HepG2 (cell line): ENCODE measurements around the gene ASB3. TPM values are rescaled to one million over a fixed set of nuclear protein-coding genes. Genes with fewer than 3 reads are reported as not detected.

ENCODE experiments used
- ATAC-seq: fragments of 200-7000 bp; cut with Tn5 transposase; 3 replicates; pipeline ENCODE4 v1.9.1; 2020; ENCODE audit warnings: mild to moderate bottlenecking, moderate library complexity
- BruUV-seq: library from RNA; stranded (reverse); fragments of 400-500 nt; replicated peaks from 2 replicates; lab custom pipeline; 2021; lab: Mats Ljungman, UMichigan
- CTCF ChIA-PET: fragments of 300-600 bp; formaldehyde crosslinking; extraction: SDS; loops from one replicate; lab custom pipeline; 2021; ENCODE audit warnings: low total read pairs, inconsistent platforms, low intra/inter-chr PET ratio; lab: Yijun Ruan, JAX
- POLR2A ChIA-PET: fragments of 350-600 bp; sonication (Branson Sonifier 250); formaldehyde crosslinking; loops from one replicate; lab custom pipeline; 2020; ENCODE audit warnings: antibody characterized with exemption, inconsistent platforms; lab: Yijun Ruan, JAX
- DNase-seq: peaks from one replicate; pipeline ENCODE4 v3.0.0-alpha.2; 2015; ENCODE audit warnings: low spot score
- FAIRE-seq: peaks from 3 replicates; lab custom pipeline; 2011; peaks lifted over from hg19 to GRCh38; lab: Jason Lieb, UNC
- H2AFZ ChIP-seq: one replicate; pipeline ENCODE4 v1.6.1; 2011; ENCODE audit warnings: low read length, inconsistent platforms
- H3K27ac ChIP-seq: fragments of 300-600 bp; 3 replicates; pipeline ENCODE4 v1.8.0; 2011; ENCODE audit warnings: mixed run types, mild to moderate bottlenecking, mixed read lengths, low read length, inconsistent platforms; ENCODE audit not compliant: insufficient read depth; ENCODE audit errors: extremely low read length
- H3K27me3 ChIP-seq, 2 experiments: fragments of 200-600 bp in 1 of 2; 2 replicates in 1 of 2; 3 replicates in 1 of 2; pipeline versions ENCODE4 v1.6.0 to v1.8.0; 2011; ENCODE audit warnings: low read length in 2 of 2, mild to moderate bottlenecking in 2 of 2, moderate library complexity in 2 of 2, inconsistent platforms in 1 of 2; ENCODE audit not compliant: insufficient read depth in 2 of 2, control insufficient read depth in 1 of 2
- H3K36me3 ChIP-seq, 2 experiments: fragments of 200-600 bp in 1 of 2; replicated peaks in 1 of 2; 2 replicates in 1 of 2; 3 replicates in 1 of 2; pipeline versions ENCODE4 v1.5.1 to v1.8.0; 2011; ENCODE audit warnings: low read length in 2 of 2, inconsistent platforms in 1 of 2; ENCODE audit not compliant: insufficient read depth in 2 of 2, control insufficient read depth in 1 of 2
- H3K4me1 ChIP-seq: 2 replicates; pipeline ENCODE4 v1.5.1; 2012; ENCODE audit warnings: low read length, inconsistent platforms; ENCODE audit not compliant: insufficient read depth
- H3K4me2 ChIP-seq: 2 replicates; pipeline ENCODE4 v1.6.0; 2011; ENCODE audit warnings: low read depth, low read length, inconsistent platforms
- H3K4me3 ChIP-seq, 3 experiments: fragments of 200-600 bp in 1 of 3; sonication (generic), shearing (Covaris generic) in 1 of 3; replicated peaks in 1 of 3; 2 replicates each; pipeline ENCODE4 v1.5.1; 2011 to 2016; ENCODE audit warnings: low read length in 3 of 3, inconsistent platforms in 2 of 3, low read depth in 2 of 3, mild to moderate bottlenecking in 2 of 3, control low read depth in 1 of 3, mixed read lengths in 1 of 3; ENCODE audit not compliant: insufficient read depth in 1 of 3
- H3K79me2 ChIP-seq: one replicate; pipeline ENCODE4 v1.6.1; 2011; ENCODE audit warnings: low read length, inconsistent platforms; ENCODE audit not compliant: insufficient read depth
- H3K9ac ChIP-seq: 2 replicates; pipeline ENCODE4 v1.6.0; 2011; ENCODE audit warnings: mild to moderate bottlenecking, low read depth, low read length, inconsistent platforms; ENCODE audit not compliant: insufficient read depth
- H3K9me3 ChIP-seq: 2 replicates; pipeline ENCODE4 v1.5.1; 2012; ENCODE audit warnings: mild to moderate bottlenecking, low read length
- H4K20me1 ChIP-seq: 2 replicates; pipeline ENCODE4 v1.6.0; 2011; ENCODE audit warnings: inconsistent platforms, mild to moderate bottlenecking, low read length, moderate library complexity; ENCODE audit not compliant: insufficient read depth
- BHLHE40 ChIP-seq: IDR thresholded peaks from 2 replicates; pipeline ENCODE4 v1.6.1; 2011; ENCODE audit warnings: low read length, improper control_type of control experiment
- CSRNP1 ChIP-seq: sonication (generic); formaldehyde crosslinking; IDR thresholded peaks from 2 replicates; pipeline ENCODE4 v1.8.1; 2023; ENCODE audit warnings: mild to moderate bottlenecking, missing genetic modification reagents
- FOXO1 ChIP-seq: sonication (generic); formaldehyde crosslinking; IDR thresholded peaks from 2 replicates; pipeline ENCODE4 v1.4.0; 2020; ENCODE audit warnings: missing genetic modification reagents
- KDM4B ChIP-seq: sonication (generic); formaldehyde crosslinking; IDR thresholded peaks from 2 replicates; pipeline ENCODE4 v1.4.0; 2020; ENCODE audit warnings: missing genetic modification reagents
- MEF2D ChIP-seq: sonication (generic); formaldehyde crosslinking; IDR thresholded peaks from 2 replicates; pipeline ENCODE4 v1.5.1; 2020; ENCODE audit warnings: mild to moderate bottlenecking, missing genetic modification reagents
- MXD1 ChIP-seq: sonication (generic); formaldehyde crosslinking; IDR thresholded peaks from 2 replicates; pipeline ENCODE4 v1.4.0; 2020; ENCODE audit warnings: mild to moderate bottlenecking, missing genetic modification reagents
- NCOA5 ChIP-seq: sonication (generic); formaldehyde crosslinking; IDR thresholded peaks from 2 replicates; pipeline ENCODE4 v1.4.0; 2020; ENCODE audit warnings: missing genetic modification reagents
- NFE2L2 ChIP-seq: fragments of 150-350 bp; IDR thresholded peaks from 2 replicates; pipeline ENCODE4 v1.6.1; 2014; ENCODE audit warnings: low read length
- NFKB2 ChIP-seq: sonication (generic); formaldehyde crosslinking; IDR thresholded peaks from 2 replicates; pipeline ENCODE4 v1.4.0; 2020; ENCODE audit warnings: missing genetic modification reagents, borderline replicate concordance
- NR2C2 ChIP-seq: sonication (generic); formaldehyde crosslinking; IDR thresholded peaks from 2 replicates; pipeline ENCODE4 v1.4.0; 2020; ENCODE audit warnings: missing genetic modification reagents, mild to moderate bottlenecking, moderate library complexity, borderline replicate concordance
- POLR2AphosphoS5 ChIP-seq: IDR thresholded peaks from 2 replicates; pipeline ENCODE4 v1.6.1; 2012; ENCODE audit warnings: low read depth, low read length
- PPARG ChIP-seq: conservative IDR thresholded peaks from 2 replicates; pipeline ENCODE4 v1.6.1; 2016; ENCODE audit warnings: missing biosample characterization, missing genetic modification reagents
- RAD21 ChIP-seq: fragments of 450-650 bp; formaldehyde crosslinking; IDR thresholded peaks from 2 replicates; pipeline ENCODE4 v1.5.0; 2020; ENCODE audit warnings: mild to moderate bottlenecking
- RFXANK ChIP-seq: IDR thresholded peaks from 2 replicates; pipeline ENCODE4 v1.6.1; 2016
- SCMH1 ChIP-seq: sonication (generic); formaldehyde crosslinking; IDR thresholded peaks from 2 replicates; pipeline ENCODE4 v1.9.0; 2021; ENCODE audit warnings: missing genetic modification reagents, mild to moderate bottlenecking, borderline replicate concordance
- SMARCC2 ChIP-seq: fragments of 450-650 bp; IDR thresholded peaks from 2 replicates; pipeline ENCODE4 v1.6.1; 2017; ENCODE audit warnings: antibody characterized with exemption, mild to moderate bottlenecking
- SUZ12 ChIP-seq: fragments of 150-350 bp; IDR thresholded peaks from 2 replicates; pipeline ENCODE4 v1.6.1; 2014; ENCODE audit warnings: low read depth, low read length
- TIGD3 ChIP-seq: sonication (generic); formaldehyde crosslinking; IDR thresholded peaks from 2 replicates; pipeline ENCODE4 v1.5.1; 2020; ENCODE audit warnings: mild to moderate bottlenecking, missing genetic modification reagents, borderline replicate concordance
- YEATS4 ChIP-seq: sonication (generic); formaldehyde crosslinking; IDR thresholded peaks from 2 replicates; pipeline ENCODE4 v1.4.0; 2020; ENCODE audit warnings: missing genetic modification reagents, borderline replicate concordance
- ZNF382 ChIP-seq: sonication (generic); formaldehyde crosslinking; IDR thresholded peaks from 2 replicates; pipeline ENCODE4 v1.5.0; 2020; ENCODE audit warnings: missing genetic modification reagents, mild to moderate bottlenecking, borderline replicate concordance
- ZNF512B ChIP-seq: sonication (generic); formaldehyde crosslinking; IDR thresholded peaks from 2 replicates; pipeline ENCODE4 v1.5.1; 2020; ENCODE audit warnings: missing genetic modification reagents, mild to moderate bottlenecking, borderline replicate concordance
- ZNF598 ChIP-seq: sonication (generic); formaldehyde crosslinking; IDR thresholded peaks from 2 replicates; pipeline ENCODE4 v1.5.1; 2020; ENCODE audit warnings: mild to moderate bottlenecking, missing genetic modification reagents, borderline replicate concordance
- WGBS: methylation state at CpG from one replicate; pipeline ENCODE4 v1.1.6; 2017; ENCODE audit warnings: low lambda C conversion rate; 5-methylcytosine and 5-hydroxymethylcytosine counted together
- in situ Hi-C: cut with HindIII; loops from 2 replicates; pipeline ENCODE4 v1.10.0; 2017; ENCODE audit warnings: low pct_unique_long_range_greater_than_20kb; ENCODE audit not compliant: extremely low pct_ligation_motif_present
- intact Hi-C: fragments of 100-400 bp; cut with micrococcal nuclease; formaldehyde crosslinking; loops from one replicate; pipeline ENCODE4 v1.10.0; 2022; ENCODE audit not compliant: unreplicated experiment
- polyA plus RNA-seq, 8 experiments: library from polyadenylated mRNA; depleted of rRNA in 3 of 8; stranded (reverse) in 7 of 8; unstranded in 1 of 8; fragments of >200 nt; fragmentation: Illumina TruSeq in 4 of 8; extraction: Trizol in 4 of 8; gene quantifications; 2 replicates each; pipeline versions ENCODE4 v1.2.1 to v1.2.3, GENCODE V29; 2011 to 2016; ENCODE audit warnings: low read depth in 4 of 8, missing spikeins in 1 of 8, mixed read lengths in 1 of 8; ENCODE audit not compliant: insufficient read depth in 1 of 8
- total RNA-seq, 5 experiments: library from RNA; depleted of rRNA; stranded (reverse); fragments of >200 nt; fragmentation: Illumina TruSeq; extraction: Trizol; gene quantifications; 2 replicates each; pipeline ENCODE4 v1.2.3, GENCODE V29; 2016; ENCODE audit warnings: low read depth in 1 of 5

Gene ASB3
- total and polyA plus RNA-seq, 2 of the 13 experiments (the other 11 are each of a cell fraction or from before 2014, with no cell fraction given): 40.1 to 41.8 TPM

GRCh38 chr2:53632714-53633113 lies 154.0 kb downstream of the ASB3 start (continued):
- TF ChIP-seq ZNF512B (no peak), PPARG (no peak), SUZ12 (no peak), POLR2AphosphoS5 (no peak), MXD1 (no peak), SCMH1 (CRISPR knock-in tag) (no peak), BHLHE40 (no peak)
- TF ChIP-seq, all 625 proteins: peak for 0

GRCh38 chr2:53632126-53632460 lies 154.7 kb downstream of the ASB3 start:
- Histone ChIP-seq H3K9ac (no peak overlapping the region), H3K4me1 (peaks cover 8% of the 10 kb centered on the region), H3K9me3 (no peaks in the 10 kb centered on the region), H2AFZ (no peak overlapping the region), H3K27me3 (no peaks in the 10 kb centered on the region), H3K4me3 (no peak overlapping the region), H4K20me1 (no peaks in the 10 kb centered on the region), H3K36me3 (no peaks in the 10 kb centered on the region), H3K27ac (no peak overlapping the region), H3K4me2 (no peak overlapping the region), H3K79me2 (no peaks in the 10 kb centered on the region)
- ChIA-PET CTCF (no interaction called here), POLR2A (no interaction called here)
- DNase-seq (no peak), FAIRE-seq (no peak), ATAC-seq (no peak)
- WGBS: 63% methylated on average over 4 of the region's 4 CpGs
- in situ Hi-C loops (no loop called here), intact Hi-C loops (no loop called here)
- BruUV-seq: no TSS peak
- TF ChIP-seq RAD21 (no peak), NFE2L2 (no peak), RFXANK (no peak), NCOA5 (CRISPR knock-in tag) (no peak), ZNF382 (CRISPR knock-in tag) (no peak), FOXO1 (CRISPR knock-in tag) (no peak), MEF2D (CRISPR knock-in tag) (no peak), SMARCC2 (no peak), CSRNP1 (CRISPR knock-in tag) (no peak), KDM4B (CRISPR knock-in tag) (no peak), TIGD3 (CRISPR knock-in tag) (no peak), NR2C2 (no peak), YEATS4 (no peak), ZNF598 (CRISPR knock-in tag) (no peak), NFKB2 (no peak)
